ENCODE data around the gene LIMS3.
"Not testable (repeated sequence)": the region's sequence is repeated elsewhere in the genome, so short reads cannot be mapped to it uniquely, and the experiment has no call there.

LIMS3 gene

GRCh38 chr2:109898462-109899336 lies at the start of gene LIMS3:
Gene LIMS3, plus strand, starts transcription at chr2:109898688. Its CDS starts 41 bp downstream, at chr2:109898729.
- TF ChIP-seq, protein P1, sequence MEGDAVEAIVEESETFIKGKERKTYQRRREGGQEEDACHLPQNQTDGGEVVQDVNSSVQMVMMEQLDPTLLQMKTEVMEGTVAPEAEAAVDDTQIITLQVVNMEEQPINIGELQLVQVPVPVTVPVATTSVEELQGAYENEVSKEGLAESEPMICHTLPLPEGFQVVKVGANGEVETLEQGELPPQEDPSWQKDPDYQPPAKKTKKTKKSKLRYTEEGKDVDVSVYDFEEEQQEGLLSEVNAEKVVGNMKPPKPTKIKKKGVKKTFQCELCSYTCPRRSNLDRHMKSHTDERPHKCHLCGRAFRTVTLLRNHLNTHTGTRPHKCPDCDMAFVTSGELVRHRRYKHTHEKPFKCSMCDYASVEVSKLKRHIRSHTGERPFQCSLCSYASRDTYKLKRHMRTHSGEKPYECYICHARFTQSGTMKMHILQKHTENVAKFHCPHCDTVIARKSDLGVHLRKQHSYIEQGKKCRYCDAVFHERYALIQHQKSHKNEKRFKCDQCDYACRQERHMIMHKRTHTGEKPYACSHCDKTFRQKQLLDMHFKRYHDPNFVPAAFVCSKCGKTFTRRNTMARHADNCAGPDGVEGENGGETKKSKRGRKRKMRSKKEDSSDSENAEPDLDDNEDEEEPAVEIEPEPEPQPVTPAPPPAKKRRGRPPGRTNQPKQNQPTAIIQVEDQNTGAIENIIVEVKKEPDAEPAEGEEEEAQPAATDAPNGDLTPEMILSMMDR (IDR thresholded peaks at IDR 0.05) = not testable (repeated sequence)

Measured in LNCAP (cell line).